Thyroid gland (tissue), 4 donors: Measurements from ENCODE around the gene MYO5A.

Experiments
- CTCF ChIP-seq, 6 experiments: fragments of 200-600 bp in 3 of 6; fragments of 450-650 bp in 3 of 6; sonication (generic) in 3 of 6; IDR thresholded peaks; one replicate each; pipeline ENCODE4 v1.5.1; 2016 to 2019; ENCODE audit warnings: antibody characterized with exemption in 6 of 6, mild to moderate bottlenecking in 2 of 6, inconsistent platforms in 1 of 6, moderate library complexity in 1 of 6
- POLR2A ChIP-seq, 2 donors: fragments of 450-650 bp; IDR thresholded peaks; one replicate each; pipeline ENCODE4 v1.6.1; 2017; ENCODE audit warnings: antibody characterized with exemption in 2 of 2, mild to moderate bottlenecking in 2 of 2, moderate library complexity in 1 of 2

GRCh38 chr15:52370010-52370409, 158.7 kb downstream of the MYO5A start:
- TF ChIP-seq CTCF (IDR thresholded peaks at IDR 0.05) (no peak), POLR2A (IDR thresholded peaks at IDR 0.05) (no peak)
